Hematopoietic multipotent progenitor cell treated with erythropoietin and hydrocortisone succinate and interleukin-3 and kit ligand, for 6 days (in vitro differentiated cells): ENCODE results near the gene SH2D7.

ENCODE experiments used
- DNase-seq: peaks from one replicate; pipeline ENCODE4 v3.0.0-alpha.2; 2015

SH2D7 gene

DNA sequence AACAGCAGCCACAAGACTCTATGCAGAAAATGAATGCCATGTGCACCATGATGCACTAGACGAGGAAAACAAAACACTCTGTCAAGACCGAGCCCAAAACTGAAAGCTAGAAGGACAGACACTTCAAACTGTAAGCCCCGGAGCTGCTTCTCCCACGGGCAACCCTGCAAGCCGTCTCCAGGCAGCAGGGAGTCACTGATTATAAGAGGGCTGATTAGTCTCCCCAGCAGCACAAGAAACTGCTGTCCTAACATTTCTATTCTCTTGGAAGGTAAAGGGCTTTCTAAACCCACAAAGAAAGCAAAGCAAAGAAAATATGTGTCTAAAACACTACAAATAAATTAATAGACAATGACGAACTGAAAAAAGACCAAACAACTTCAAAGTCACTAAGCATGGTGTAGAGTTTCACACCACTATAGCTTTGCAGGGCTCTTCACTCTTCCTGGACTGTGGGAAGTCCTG, 30.4 kb upstream of the SH2D7 start:
- peak; percentile 75 for DNase-seq

DNA sequence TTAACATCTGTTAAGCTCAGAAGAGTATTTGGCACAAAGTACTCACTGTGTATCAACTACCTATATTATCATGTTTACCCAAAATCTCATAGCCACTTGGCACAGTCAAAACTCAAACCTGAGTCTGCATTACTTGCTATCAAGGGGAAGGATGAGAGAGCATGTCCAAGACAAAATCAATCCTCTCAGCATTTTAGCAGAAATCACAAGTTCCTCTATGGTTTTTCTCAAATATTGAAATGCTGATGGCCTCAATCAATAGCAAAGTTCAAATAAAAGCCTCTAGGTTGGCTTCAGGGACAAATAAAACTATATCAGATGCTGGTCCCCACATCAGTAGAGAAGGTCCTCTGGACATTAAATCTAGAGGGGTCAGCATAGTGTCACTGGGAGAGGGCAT, 29.1 kb upstream of the SH2D7 start:
- DNase-seq: no peak

DNA sequence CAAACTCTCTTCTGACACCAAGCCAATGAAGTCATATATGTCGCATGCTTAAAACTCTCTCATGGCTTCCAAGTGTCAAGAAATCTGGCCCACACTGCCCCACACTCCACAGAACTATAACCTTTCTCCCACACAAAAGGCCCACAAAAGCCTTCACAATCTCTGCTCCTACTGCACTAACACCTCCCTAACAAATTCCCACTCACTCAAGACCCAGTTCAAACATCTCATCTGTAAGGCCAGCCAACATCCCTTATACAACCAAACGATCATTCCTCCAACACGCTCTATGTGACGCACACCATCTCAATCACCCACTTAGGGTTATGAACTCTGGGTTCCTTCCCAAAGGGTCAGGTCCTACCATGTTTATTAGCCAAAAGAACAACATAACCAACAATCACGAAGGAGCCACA, 28.4 kb upstream of the SH2D7 start:
- no peak for DNase-seq

GRCh38 chr15:78064544-78064943, 27.8 kb upstream of the SH2D7 start:
- DNase-seq: no peak

DNA sequence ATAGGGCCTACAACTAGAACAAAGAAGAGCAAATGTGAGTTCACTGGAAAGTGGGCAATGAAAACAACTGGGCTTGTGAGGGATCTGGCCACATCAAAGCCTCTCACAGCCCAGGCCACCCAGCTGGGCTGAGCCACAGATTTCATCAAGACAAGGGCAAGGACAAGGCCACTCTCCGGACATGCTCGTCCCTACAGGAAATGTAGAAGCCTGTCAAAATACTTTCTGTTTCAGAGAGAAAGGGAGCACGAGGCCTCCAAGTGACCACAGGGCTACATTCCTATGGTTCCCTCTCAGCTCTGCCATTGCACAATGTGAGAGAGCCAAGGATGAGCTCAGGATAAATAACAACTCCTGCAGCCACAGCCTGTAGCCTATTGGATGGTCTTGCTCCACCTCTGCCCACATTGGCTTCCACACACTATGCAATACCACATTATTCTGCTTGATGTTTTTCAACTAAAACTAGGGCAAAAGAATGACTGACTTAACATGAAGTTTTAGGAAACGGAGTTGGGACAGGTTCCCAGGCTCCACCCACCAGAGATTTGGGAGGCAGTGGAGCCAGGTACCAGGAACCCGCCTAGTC, 27.0 kb upstream of the SH2D7 start:
- no peak for DNase-seq

DNA sequence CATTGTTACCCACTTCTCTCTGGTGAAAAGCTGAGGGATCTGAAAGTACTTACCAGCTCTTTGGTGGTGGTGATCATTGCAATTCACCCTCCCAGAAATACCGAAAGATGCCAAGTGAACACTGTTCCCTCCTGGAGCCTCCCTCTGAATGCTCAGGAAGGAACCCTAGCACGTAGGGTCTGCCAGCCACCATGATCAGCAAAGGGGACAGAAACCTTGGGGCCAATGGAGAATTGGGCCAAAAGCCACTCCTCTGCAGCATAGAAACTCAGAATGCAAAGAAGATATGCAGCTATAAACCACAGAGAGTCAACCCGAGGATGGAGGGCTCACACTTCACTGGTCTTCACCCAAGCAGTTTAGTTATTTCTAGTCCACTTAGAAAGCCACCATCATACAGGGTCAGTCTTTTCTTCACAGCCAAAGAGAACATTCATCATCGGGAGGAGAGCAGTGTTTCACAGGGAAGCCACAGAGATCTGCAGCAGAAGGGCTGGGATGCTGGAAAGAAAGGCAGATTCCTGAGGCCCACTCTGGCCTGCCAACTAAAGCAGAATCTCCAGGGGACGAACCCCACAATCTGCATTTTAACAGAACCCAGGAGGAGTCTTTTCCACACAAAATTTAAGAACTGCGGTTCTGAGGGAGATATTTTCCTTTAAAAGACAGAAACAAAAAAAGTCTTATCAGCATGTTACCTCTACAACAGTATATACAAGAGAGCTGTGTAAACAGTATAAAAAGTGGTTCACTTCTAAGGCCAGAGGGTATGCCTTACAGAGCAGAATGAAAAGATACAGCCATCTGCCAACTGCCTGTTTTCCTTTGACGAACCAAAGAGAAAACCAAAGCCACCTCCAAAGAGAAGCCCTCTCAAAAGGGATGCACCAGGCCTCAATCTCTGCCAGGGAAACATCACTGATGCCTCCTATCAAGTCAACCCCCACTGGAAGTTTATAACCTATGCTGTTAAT, 26.1 kb upstream of the SH2D7 start:
- no peak for DNase-seq

- peak; percentile 46 for DNase-seq
These were observed 24.8 kb upstream of the SH2D7 start for GRCh38 chr15:78067328-78068228.

GRCh38 chr15:78069052-78069414, 23.3 kb upstream of the SH2D7 start:
- no peak for DNase-seq

GRCh38 chr15:78069462-78070029, 22.8 kb upstream of the SH2D7 start:
- no peak for DNase-seq

DNA sequence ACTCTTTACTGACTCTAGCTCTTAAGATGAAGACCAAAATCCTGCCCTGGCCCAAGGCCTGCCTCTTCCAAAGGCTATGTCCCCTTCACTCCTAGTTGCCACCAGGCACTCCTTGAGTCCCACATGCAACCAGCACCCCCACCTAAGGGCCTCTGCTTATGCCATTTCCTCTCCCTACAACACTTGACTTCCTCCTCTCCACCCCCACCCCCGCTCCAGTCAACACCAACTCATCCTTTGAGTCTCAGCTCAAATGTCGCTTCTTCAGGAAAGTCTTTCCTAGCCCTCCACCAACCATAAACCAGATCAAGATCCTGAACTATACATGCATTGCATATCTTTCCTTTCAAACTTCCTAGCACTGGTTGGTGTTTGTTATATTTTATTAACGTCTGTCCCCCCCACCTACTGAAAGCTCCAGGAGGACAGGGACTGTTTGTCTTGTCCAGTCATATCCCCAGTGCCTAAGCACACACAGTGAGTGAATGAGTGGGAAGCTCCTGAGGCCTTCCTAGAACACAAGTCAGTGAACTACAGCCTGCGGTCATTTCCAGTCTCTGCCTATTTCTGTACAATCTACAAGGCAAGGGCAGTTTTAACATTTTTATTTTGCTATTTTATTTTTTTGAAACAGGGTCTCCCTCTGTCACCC, 22.2 kb upstream of the SH2D7 start:
- DNase-seq: peak; percentile 50

GRCh38 chr15:78071383-78071782, 21.0 kb upstream of the SH2D7 start:
- no peak for DNase-seq

DNA sequence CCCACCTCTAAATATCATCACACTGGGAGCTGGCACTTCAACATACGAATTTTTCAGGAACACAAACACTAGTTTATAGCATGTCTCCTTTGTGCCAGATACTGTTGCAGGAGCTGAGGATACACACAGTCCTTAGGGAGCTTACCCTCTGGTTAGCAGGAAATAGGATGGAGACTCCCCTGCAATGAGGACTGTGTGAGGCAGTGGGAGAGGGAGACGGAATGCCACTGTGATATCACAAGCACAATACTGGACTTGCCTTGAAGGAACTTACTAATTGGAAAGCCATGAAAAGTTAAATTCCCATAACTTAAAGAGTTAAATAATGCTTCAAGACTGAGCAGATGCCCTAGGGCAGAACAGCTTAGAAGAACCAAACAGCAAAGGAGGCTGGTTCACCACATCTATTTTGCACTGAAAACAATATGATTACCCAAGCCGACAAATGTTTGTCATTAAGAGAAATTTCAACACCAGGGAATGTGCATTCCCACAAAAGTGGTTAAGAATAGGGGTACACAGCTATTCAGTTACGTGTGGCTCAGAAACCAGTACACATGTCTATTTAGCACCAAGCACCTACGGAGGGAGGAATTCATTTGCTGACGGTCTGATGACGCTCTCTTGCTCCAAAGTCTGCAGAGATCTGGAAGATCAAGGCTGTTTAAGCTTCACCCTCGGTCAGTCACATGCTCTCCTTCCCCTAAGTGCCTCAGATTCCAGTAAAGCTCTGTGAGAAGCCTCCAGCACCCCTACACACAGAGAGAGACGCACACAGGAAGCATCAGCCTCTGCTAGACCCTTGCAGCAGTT, 20.1 kb upstream of the SH2D7 start:
- no peak for DNase-seq

GRCh38 chr15:78073046-78073787, 19.1 kb upstream of the SH2D7 start:
- no peak for DNase-seq

- DNase-seq: peak; percentile 45
These were observed 16.7 kb upstream of the SH2D7 start for GRCh38 chr15:78075490-78076230.

- DNase-seq: no peak
These were observed 15.9 kb upstream of the SH2D7 start for GRCh38 chr15:78076231-78077052.

DNA sequence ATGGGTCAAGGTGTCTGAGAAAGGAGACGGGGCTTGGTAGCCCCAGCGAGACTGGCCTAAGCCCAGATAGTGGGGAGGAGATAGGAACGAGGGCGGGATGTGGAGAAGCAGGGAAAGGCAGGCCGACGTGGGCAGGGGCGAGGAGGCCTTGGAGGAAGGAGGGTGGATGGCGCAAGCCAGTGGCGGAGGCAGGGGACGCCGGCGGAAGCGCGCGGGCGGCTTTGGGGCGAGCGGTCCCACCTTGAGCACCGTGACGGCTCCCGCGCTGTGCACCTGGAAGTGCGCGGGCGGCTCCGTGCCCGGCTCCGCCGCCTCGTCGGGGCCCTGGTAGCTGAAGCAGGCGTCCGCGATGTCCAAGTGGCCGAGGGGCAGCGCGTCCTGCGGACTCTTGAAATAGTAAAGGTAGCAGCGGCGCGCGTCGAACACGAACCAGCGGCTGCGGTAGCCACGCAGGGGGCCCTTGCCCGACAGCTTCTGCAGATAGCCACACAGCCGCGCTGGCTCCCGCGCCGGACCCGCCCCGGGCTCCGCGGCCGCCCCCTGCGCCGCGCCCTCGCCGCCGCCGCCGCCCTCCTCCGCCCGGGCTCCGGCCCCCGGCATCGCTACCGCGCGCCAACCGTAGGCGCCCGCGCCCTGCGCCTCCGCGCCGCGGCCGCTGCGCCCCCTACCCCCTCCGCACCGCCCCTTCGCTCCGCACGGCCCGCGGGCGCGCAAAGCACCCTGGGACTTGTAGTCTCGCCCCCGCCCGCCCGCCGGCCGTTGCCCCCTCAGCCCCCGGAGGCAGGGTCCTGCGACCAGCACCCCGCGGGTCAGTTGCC, 15.1 kb upstream of the SH2D7 start, which contains the start of gene TBC1D2B:
TBC1D2B (minus strand) TSS at position 659 of the 818 bp plus-strand sequence; CDS start at position 600, 59 bp downstream.
- peak; percentile 75 for DNase-seq

DNA sequence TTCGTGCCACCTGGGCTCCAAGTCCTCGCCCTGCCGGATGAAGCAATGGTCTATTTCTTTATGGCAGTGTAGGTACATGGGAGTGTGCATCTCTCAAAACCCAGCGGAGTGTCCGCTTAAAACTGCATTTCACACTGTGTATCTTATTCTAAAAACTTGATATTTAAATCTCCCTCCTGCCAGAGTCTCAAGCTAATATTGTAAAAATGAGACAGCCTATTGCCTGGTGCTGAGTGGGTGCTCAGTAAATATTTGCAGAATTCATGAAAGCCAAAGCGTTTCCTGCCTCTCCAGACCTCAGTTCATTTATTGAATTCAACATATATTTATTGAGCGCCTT, 14.5 kb upstream of the SH2D7 start:
- DNase-seq: no peak
